Mucosa of descending colon (tissue), 3 donors: ENCODE results near the gene GLI3. TPM values are rescaled to one million over a fixed set of nuclear protein-coding genes. Genes with fewer than 3 reads are reported as not detected.

Experiments used
- ATAC-seq: fragments of 200-7000 bp; cut with Tn5 transposase; one replicate; pipeline ENCODE4 v1.9.1; 2020; ENCODE audit warnings: mild to moderate bottlenecking, moderate library complexity
- DNase-seq, 3 donors: peaks; one replicate each; pipeline ENCODE4 v3.0.0-alpha.2; 2020
- H3K36me3 ChIP-seq: fragments of 200-600 bp; one replicate; pipeline ENCODE4 v1.8.0; 2021; ENCODE audit warnings: low read depth, mild to moderate bottlenecking
- H3K4me1 ChIP-seq: fragments of 200-600 bp; one replicate; pipeline ENCODE4 v1.8.0; 2021; ENCODE audit warnings: low read depth, mild to moderate bottlenecking
- H3K4me3 ChIP-seq: fragments of 200-600 bp; one replicate; pipeline ENCODE4 v1.8.0; 2021; ENCODE audit warnings: mild to moderate bottlenecking
- H3K9me3 ChIP-seq: fragments of 200-600 bp; one replicate; pipeline ENCODE4 v1.8.0; 2021; ENCODE audit warnings: mild to moderate bottlenecking
- intact Hi-C, 2 donors: fragments of 100-400 bp; cut with DNase I in 1 of 2; cut with micrococcal nuclease in 1 of 2; formaldehyde crosslinking; loops; one replicate each; pipeline versions ENCODE4 v1.11.0 to v1.11.1; 2022; cut with DNase I, micrococcal nuclease
- total RNA-seq, 3 donors: library from RNA; stranded (reverse); fragmentation: NEBNext Ultra II Directional in 2 of 3; extraction: Animal tissue kit (Norgen Biotek cat#: 25700) in 2 of 3; gene quantifications; one replicate each; pipeline versions ENCODE4 v1.2.1 to v1.2.4, GENCODE V29; 2021 to 2023
- TF ChIP-seq, protein P1 (sequence below): fragments of 200-600 bp; IDR thresholded peaks from one replicate; pipeline ENCODE4 v1.8.0; 2022; ENCODE audit warnings: antibody characterized with exemption, mild to moderate bottlenecking
- donor health status: DM: no; HTN: no; CAD: no; lungs with moderate emphysema.
- donor health status: DM: no; HTN: no; CAD: no.
- donor health status: DM: no; HTN: yes; CAD: no.

Gene GLI3
- total RNA-seq, 3 donors from 2014 or later: 3.0 to 56.3 (median 8.8) TPM

DNA sequence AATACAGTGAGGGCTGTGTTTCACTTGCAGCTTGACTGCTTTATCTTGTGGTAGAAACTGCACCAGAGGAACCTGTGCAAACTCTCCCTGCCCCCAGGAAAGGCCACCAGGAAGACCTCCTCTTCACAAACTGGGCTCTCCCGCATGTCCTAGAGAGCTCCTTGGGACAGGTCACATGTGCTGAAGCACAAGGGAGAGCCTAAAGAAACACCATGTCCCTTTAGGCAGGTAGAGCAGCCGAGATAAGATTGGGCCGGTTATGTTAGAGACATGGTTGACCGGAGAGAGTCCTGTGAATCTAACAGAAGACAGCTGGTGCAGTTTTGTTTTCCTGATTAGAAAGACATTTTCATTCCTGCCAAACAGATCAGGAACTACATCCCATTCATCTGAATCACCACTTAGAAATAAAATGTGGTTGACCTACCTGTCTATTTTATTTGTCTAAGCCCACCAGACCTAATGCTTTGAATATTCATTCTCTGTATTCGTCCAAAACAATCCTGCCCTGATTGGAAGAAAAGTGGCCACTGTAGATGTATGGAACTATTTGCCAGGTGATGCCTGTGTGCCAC lies 224.1 kb downstream of the GLI3 start:
- no peak for DNase-seq
- no peaks in the 10 kb centered on the region for H3K4me1 ChIP-seq
- ATAC-seq: no peak
- H3K9me3 ChIP-seq: peaks cover 5% of the 10 kb centered on the region
- H3K36me3 ChIP-seq: no peaks in the 10 kb centered on the region
- TF ChIP-seq, protein P1, sequence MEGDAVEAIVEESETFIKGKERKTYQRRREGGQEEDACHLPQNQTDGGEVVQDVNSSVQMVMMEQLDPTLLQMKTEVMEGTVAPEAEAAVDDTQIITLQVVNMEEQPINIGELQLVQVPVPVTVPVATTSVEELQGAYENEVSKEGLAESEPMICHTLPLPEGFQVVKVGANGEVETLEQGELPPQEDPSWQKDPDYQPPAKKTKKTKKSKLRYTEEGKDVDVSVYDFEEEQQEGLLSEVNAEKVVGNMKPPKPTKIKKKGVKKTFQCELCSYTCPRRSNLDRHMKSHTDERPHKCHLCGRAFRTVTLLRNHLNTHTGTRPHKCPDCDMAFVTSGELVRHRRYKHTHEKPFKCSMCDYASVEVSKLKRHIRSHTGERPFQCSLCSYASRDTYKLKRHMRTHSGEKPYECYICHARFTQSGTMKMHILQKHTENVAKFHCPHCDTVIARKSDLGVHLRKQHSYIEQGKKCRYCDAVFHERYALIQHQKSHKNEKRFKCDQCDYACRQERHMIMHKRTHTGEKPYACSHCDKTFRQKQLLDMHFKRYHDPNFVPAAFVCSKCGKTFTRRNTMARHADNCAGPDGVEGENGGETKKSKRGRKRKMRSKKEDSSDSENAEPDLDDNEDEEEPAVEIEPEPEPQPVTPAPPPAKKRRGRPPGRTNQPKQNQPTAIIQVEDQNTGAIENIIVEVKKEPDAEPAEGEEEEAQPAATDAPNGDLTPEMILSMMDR: no peak
- H3K4me3 ChIP-seq: no peak overlapping the region
- intact Hi-C loops: no loop called here

DNA sequence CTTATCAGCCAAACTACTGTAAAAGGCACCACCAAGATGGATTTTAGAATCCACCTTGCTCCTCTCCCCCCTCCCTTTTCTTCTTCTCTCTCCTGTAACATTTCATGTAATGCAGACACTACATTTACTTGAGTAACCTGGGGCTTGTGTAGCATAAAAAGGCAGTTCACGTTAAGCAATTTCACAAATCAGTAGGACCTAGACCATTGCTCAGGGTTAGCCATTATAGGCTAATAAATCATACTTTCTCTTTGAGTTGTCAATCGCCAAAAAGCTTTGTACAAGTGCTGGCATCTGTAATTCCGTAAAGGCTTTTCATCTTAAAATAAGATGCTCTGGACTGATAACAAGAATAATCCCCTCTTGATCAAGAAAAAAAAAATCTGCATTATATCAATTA lies 224.7 kb downstream of the GLI3 start:
- H3K9me3 ChIP-seq: peaks cover 5% of the 10 kb centered on the region
- intact Hi-C loops: no loop called here
- TF ChIP-seq, protein P1: no peak
- DNase-seq (no peak), ATAC-seq (no peak)
- H3K36me3 ChIP-seq: no peaks in the 10 kb centered on the region
- no peak overlapping the region for H3K4me3 ChIP-seq
- H3K4me1 ChIP-seq: no peaks in the 10 kb centered on the region

DNA sequence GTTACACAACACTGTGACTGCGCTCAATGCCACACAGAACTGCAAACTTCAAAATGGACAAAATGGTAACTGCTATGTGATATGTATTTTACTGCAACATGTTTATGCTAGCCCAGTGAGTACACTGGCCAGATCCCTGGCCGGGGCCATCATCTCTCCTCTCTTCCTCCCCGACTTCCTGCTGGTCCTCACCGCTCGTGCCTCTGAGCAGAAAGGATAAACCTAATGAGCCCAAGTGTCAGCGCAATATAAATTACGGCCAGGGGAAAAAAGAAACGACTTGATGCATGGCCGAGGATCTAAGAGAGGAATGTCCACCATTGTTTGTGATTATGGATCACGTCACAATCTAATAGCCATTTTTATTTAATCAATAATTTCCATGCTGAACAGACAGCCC lies 225.2 kb downstream of the GLI3 start:
- intact Hi-C loops: no loop called here
- H3K9me3 ChIP-seq: peaks cover 5% of the 10 kb centered on the region
- ATAC-seq (no peak), DNase-seq (no peak)
- H3K36me3 ChIP-seq: no peaks in the 10 kb centered on the region
- H3K4me1 ChIP-seq: no peaks in the 10 kb centered on the region
- H3K4me3 ChIP-seq: no peak overlapping the region
- TF ChIP-seq, protein P1: no peak

DNA sequence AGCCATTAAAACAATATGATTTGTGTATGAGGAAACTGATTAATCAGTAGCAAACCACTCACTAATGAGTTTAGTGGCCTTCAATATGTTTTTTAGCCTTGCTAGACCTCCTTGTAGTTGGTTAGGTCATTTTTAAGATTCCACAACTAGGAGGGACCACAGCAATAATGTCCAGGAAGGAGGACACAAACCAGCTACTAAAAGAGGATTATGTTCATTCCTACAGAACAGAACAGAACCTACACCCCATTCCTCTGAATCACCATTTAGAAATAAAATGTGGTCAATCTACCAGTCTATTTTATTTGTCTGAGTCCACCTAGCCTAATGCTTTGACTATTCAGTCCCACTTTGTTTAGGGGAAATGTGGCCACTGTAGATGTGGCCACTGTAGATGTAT lies 226.3 kb downstream of the GLI3 start:
- ATAC-seq: no peak
- TF ChIP-seq, protein P1: no peak
- DNase-seq: no peak
- no peaks in the 10 kb centered on the region for H3K36me3 ChIP-seq
- H3K4me3 ChIP-seq: no peak overlapping the region
- intact Hi-C loops: no loop called here
- peaks cover 5% of the 10 kb centered on the region for H3K9me3 ChIP-seq
- no peaks in the 10 kb centered on the region for H3K4me1 ChIP-seq

DNA sequence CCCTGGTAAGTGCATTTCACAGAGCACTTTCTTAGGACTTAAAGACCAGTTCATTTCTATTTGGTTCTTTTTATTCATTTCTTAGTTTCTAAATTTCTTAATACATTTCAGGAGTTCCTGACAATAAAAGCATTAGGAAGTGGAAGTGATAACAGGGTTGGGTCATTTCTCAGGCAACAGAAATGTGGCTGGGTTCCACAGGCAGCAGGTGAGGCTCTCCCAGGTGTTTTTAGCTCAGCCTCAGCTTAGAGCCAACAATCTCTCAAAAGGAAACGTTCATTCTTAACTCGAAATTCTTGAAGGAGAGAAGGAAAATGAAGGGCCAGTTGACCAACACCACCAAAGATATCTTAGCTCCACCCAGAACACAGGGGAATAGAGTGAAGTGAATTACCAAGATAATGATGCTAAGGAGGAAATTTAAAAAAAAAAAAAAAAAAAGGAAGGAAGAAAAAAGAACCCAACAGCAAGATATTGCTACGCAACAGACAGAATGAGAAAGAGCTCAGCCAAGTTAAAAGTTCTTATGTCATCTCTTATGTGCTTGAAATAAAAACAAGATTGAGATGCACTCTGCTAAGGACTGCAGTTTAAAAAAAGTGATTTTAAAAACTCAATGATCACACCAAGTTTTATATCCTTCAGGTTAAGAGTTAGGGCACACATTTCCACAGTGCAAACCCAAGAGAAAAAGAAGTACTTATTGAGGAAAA lies 230.1 kb downstream of the GLI3 start:
- intact Hi-C loops: no loop called here
- Histone ChIP-seq H3K36me3 (no peaks in the 10 kb centered on the region), H3K4me1 (no peaks in the 10 kb centered on the region), H3K4me3 (no peak overlapping the region), H3K9me3 (no peaks in the 10 kb centered on the region)
- DNase-seq (no peak), ATAC-seq (no peak)
- TF ChIP-seq, protein P1: no peak
